H1 (cell line): ENCODE measurements around the gene STAG1. TPM values are rescaled to one million over a fixed set of nuclear protein-coding genes. Genes with fewer than 3 reads are reported as not detected.

ENCODE experiments used
- polyA plus RNA-seq, 7 experiments: library from polyadenylated mRNA; depleted of rRNA in 3 of 7; stranded (reverse) in 5 of 7; unstranded in 2 of 7; fragments of >200 nt in 5 of 7; fragments of 200-250 nt in 2 of 7; gene quantifications; 1 replicate in 5 of 7; 2 replicates in 1 of 7; 4 replicates in 1 of 7; pipeline versions ENCODE4 v1.2.1 to v1.2.3, GENCODE V29; 2011 to 2013; ENCODE audit warnings: missing spikeins in 2 of 7, mixed read lengths in 2 of 7
- total RNA-seq: library from RNA; stranded (reverse); fragmentation: NEBNext Ultra II Directional; extraction: Animal tissue kit (Norgen Biotek cat#: 25700); gene quantifications from 2 replicates; pipeline ENCODE4 v1.2.1, GENCODE V29; 2021
- TF ChIP-seq, protein P1 (sequence below): fragments of 300-600 bp; sonication (generic); IDR thresholded peaks from 2 replicates; pipeline ENCODE4 v1.7.1; 2012; ENCODE audit warnings: low read length, moderate library complexity, mild to moderate bottlenecking, inconsistent platforms; ENCODE audit not compliant: insufficient replicate concordance

Gene STAG1
- total and polyA plus RNA-seq, 2 of the 8 experiments (the other 6 are each of a cell fraction or from before 2014, with no cell fraction given) = 4.6 to 23.4 TPM

DNA sequence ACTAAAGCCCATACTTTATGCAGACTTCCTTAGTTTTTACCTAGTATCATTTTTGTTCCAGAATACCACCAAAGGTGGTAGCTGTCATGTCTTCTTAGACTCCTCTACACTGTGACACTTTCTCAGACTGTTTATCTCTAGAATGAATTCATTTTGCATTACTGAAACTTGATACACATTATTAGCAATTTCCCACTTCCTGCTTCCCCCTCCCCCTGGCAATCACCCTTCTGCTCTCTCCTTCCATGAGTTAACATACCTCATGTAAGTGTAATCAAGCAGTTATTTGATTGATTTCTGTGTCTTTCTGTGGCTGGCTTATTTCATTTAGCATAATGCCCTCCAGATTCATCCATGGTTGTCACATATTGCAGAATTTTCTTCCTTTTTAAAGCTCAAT lies 204.9 kb downstream of the STAG1 start (continued):
- TF ChIP-seq, protein P1, sequence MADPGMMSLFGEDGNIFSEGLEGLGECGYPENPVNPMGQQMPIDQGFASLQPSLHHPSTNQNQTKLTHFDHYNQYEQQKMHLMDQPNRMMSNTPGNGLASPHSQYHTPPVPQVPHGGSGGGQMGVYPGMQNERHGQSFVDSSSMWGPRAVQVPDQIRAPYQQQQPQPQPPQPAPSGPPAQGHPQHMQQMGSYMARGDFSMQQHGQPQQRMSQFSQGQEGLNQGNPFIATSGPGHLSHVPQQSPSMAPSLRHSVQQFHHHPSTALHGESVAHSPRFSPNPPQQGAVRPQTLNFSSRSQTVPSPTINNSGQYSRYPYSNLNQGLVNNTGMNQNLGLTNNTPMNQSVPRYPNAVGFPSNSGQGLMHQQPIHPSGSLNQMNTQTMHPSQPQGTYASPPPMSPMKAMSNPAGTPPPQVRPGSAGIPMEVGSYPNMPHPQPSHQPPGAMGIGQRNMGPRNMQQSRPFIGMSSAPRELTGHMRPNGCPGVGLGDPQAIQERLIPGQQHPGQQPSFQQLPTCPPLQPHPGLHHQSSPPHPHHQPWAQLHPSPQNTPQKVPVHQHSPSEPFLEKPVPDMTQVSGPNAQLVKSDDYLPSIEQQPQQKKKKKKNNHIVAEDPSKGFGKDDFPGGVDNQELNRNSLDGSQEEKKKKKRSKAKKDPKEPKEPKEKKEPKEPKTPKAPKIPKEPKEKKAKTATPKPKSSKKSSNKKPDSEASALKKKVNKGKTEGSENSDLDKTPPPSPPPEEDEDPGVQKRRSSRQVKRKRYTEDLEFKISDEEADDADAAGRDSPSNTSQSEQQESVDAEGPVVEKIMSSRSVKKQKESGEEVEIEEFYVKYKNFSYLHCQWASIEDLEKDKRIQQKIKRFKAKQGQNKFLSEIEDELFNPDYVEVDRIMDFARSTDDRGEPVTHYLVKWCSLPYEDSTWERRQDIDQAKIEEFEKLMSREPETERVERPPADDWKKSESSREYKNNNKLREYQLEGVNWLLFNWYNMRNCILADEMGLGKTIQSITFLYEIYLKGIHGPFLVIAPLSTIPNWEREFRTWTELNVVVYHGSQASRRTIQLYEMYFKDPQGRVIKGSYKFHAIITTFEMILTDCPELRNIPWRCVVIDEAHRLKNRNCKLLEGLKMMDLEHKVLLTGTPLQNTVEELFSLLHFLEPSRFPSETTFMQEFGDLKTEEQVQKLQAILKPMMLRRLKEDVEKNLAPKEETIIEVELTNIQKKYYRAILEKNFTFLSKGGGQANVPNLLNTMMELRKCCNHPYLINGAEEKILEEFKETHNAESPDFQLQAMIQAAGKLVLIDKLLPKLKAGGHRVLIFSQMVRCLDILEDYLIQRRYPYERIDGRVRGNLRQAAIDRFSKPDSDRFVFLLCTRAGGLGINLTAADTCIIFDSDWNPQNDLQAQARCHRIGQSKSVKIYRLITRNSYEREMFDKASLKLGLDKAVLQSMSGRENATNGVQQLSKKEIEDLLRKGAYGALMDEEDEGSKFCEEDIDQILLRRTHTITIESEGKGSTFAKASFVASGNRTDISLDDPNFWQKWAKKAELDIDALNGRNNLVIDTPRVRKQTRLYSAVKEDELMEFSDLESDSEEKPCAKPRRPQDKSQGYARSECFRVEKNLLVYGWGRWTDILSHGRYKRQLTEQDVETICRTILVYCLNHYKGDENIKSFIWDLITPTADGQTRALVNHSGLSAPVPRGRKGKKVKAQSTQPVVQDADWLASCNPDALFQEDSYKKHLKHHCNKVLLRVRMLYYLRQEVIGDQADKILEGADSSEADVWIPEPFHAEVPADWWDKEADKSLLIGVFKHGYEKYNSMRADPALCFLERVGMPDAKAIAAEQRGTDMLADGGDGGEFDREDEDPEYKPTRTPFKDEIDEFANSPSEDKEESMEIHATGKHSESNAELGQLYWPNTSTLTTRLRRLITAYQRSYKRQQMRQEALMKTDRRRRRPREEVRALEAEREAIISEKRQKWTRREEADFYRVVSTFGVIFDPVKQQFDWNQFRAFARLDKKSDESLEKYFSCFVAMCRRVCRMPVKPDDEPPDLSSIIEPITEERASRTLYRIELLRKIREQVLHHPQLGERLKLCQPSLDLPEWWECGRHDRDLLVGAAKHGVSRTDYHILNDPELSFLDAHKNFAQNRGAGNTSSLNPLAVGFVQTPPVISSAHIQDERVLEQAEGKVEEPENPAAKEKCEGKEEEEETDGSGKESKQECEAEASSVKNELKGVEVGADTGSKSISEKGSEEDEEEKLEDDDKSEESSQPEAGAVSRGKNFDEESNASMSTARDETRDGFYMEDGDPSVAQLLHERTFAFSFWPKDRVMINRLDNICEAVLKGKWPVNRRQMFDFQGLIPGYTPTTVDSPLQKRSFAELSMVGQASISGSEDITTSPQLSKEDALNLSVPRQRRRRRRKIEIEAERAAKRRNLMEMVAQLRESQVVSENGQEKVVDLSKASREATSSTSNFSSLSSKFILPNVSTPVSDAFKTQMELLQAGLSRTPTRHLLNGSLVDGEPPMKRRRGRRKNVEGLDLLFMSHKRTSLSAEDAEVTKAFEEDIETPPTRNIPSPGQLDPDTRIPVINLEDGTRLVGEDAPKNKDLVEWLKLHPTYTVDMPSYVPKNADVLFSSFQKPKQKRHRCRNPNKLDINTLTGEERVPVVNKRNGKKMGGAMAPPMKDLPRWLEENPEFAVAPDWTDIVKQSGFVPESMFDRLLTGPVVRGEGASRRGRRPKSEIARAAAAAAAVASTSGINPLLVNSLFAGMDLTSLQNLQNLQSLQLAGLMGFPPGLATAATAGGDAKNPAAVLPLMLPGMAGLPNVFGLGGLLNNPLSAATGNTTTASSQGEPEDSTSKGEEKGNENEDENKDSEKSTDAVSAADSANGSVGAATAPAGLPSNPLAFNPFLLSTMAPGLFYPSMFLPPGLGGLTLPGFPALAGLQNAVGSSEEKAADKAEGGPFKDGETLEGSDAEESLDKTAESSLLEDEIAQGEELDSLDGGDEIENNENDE = no peak
